Ovary (tissue), 3 donors: ENCODE data around the gene FABP6.

Experiments
- CTCF ChIP-seq, 3 donors: fragments of 450-650 bp in 2 of 3; fragments of 200-600 bp in 1 of 3; IDR thresholded peaks; one replicate each; pipeline versions ENCODE4 v1.5.1 to v1.8.0; 2016 to 2022; ENCODE audit warnings: antibody characterized with exemption in 3 of 3, mild to moderate bottlenecking in 1 of 3
- POLR2A ChIP-seq: fragments of 450-650 bp; IDR thresholded peaks from one replicate; pipeline ENCODE4 v1.6.1; 2017; ENCODE audit warnings: antibody characterized with exemption, mild to moderate bottlenecking, moderate library complexity
- donor health status: DM: no; HTN: no; CAD: no.

GRCh38 chr5:160269017-160269416 is 39.7 kb downstream of the FABP6 start:
- TF ChIP-seq CTCF (IDR thresholded peaks at IDR 0.05) (no peak), POLR2A (no peak)
